GM12878 (cell line): Measurements from ENCODE around the gene DDX31. TPM values are rescaled to one million over a fixed set of nuclear protein-coding genes. Genes with fewer than 3 reads are reported as not detected.

Source experiments
- ATAC-seq: fragments of 200-7000 bp; cut with Tn5 transposase; 3 replicates; pipeline ENCODE4 v1.9.1; 2020; ENCODE audit warnings: mild to moderate bottlenecking, moderate library complexity
- BruUV-seq: library from RNA; stranded (reverse); fragments of 400-500 nt; replicated peaks from 2 replicates; lab custom pipeline; 2021; lab: Mats Ljungman, UMichigan
- CTCF ChIA-PET: fragments of 300-600 bp; sonication (Branson Sonifier 250); formaldehyde crosslinking; extraction: SDS; loops from one replicate; lab custom pipeline; 2021; ENCODE audit warnings: inconsistent platforms; lab: Yijun Ruan, JAX
- POLR2A ChIA-PET: fragments of 350-600 bp; formaldehyde crosslinking; extraction: SDS; loops from one replicate; lab custom pipeline; 2021; ENCODE audit warnings: inconsistent platforms; lab: Charles Lee
- RAD21 ChIA-PET: fragments of 300-600 bp; sonication (Branson Sonifier 250); formaldehyde crosslinking; loops from one replicate; lab custom pipeline; 2023; ENCODE audit warnings: antibody characterized with exemption; ENCODE audit not compliant: unreplicated experiment; lab: Charles Lee
- SMC1A ChIA-PET: fragments of 300-600 bp; sonication (Branson Sonifier 250); formaldehyde crosslinking; loops from one replicate; lab custom pipeline; 2023; ENCODE audit not compliant: unreplicated experiment, uncharacterized antibody; lab: Charles Lee
- DNase-seq: peaks from one replicate; pipeline ENCODE4 v3.0.0-alpha.2; 2011; ENCODE audit warnings: low read depth, low spot score
- FAIRE-seq: peaks from 3 replicates; lab custom pipeline; 2011; peaks lifted over from hg19 to GRCh38; lab: Jason Lieb, UNC
- H2AFZ ChIP-seq: 2 replicates; pipeline ENCODE4 v1.6.0; 2011; ENCODE audit warnings: low read depth, low read length, control low read depth; ENCODE audit not compliant: control insufficient read depth
- H3K27ac ChIP-seq: 2 replicates; pipeline ENCODE4 v1.5.1; 2011; ENCODE audit warnings: control low read depth; ENCODE audit not compliant: control insufficient read depth, insufficient read depth
- H3K27me3 ChIP-seq, 2 experiments: replicated peaks in 1 of 2; 2 replicates each; pipeline versions ENCODE4 v1.6.0 to v1.6.1; 2011; ENCODE audit warnings: low read length in 1 of 2; ENCODE audit not compliant: control insufficient read depth in 2 of 2, insufficient read depth in 2 of 2
- H3K36me3 ChIP-seq, 2 experiments: 2 replicates each; pipeline ENCODE4 v1.5.1; 2011; ENCODE audit warnings: low read length in 1 of 2; ENCODE audit not compliant: control insufficient read depth in 2 of 2, insufficient read depth in 2 of 2
- H3K4me1 ChIP-seq: 2 replicates; pipeline ENCODE4 v1.6.1; 2011; ENCODE audit warnings: mild to moderate bottlenecking, low read length, moderate library complexity, mixed read lengths; ENCODE audit not compliant: control insufficient read depth, insufficient read depth
- H3K4me2 ChIP-seq: 2 replicates; pipeline ENCODE4 v1.6.0; 2011; ENCODE audit warnings: control low read depth; ENCODE audit not compliant: control insufficient read depth, insufficient read depth
- H3K4me3 ChIP-seq: fragments of 200-600 bp; sonication (generic); 2 replicates; pipeline ENCODE4 v1.5.1; 2016
- H3K79me2 ChIP-seq: 2 replicates; pipeline ENCODE4 v1.6.0; 2011; ENCODE audit warnings: low read length; ENCODE audit not compliant: control insufficient read depth, insufficient read depth
- H3K9ac ChIP-seq: 2 replicates; pipeline ENCODE4 v1.8.0; 2011; ENCODE audit warnings: low read length, control low read depth, mixed read lengths; ENCODE audit not compliant: control insufficient read depth, insufficient read depth
- H3K9me3 ChIP-seq: replicated peaks from 3 replicates; pipeline ENCODE4 v1.5.1; 2011; ENCODE audit warnings: mild to moderate bottlenecking, low read length; ENCODE audit not compliant: control insufficient read depth, insufficient read depth
- H4K20me1 ChIP-seq: 2 replicates; pipeline ENCODE4 v1.6.0; 2011; ENCODE audit not compliant: control insufficient read depth, insufficient read depth
- CHD2 ChIP-seq: IDR thresholded peaks from 2 replicates; pipeline ENCODE4 v1.6.1; 2011; ENCODE audit warnings: low read depth, low read length, improper control_type of control experiment, borderline replicate concordance
- EGR1 ChIP-seq, 2 experiments: IDR thresholded peaks; 1 replicate in 1 of 2; 2 replicates in 1 of 2; pipeline ENCODE4 v1.6.1; 2011 to 2012; ENCODE audit warnings: low read depth in 2 of 2, low read length in 2 of 2, borderline replicate concordance in 1 of 2, mild to moderate bottlenecking in 1 of 2, moderate library complexity in 1 of 2
- EP300 ChIP-seq, 2 experiments: fragments of 150-350 bp in 1 of 2; IDR thresholded peaks; 2 replicates each; pipeline ENCODE4 v1.6.1; 2011 to 2012; ENCODE audit warnings: low read depth in 2 of 2, low read length in 2 of 2, borderline replicate concordance in 1 of 2, improper control_type of control experiment in 1 of 2, inconsistent platforms in 1 of 2; ENCODE audit not compliant: control insufficient read depth in 1 of 2
- EZH2 ChIP-seq: IDR thresholded peaks from 2 replicates; pipeline ENCODE4 v1.6.1; 2012; ENCODE audit warnings: low read depth, mild to moderate bottlenecking, control low read depth, inconsistent platforms, low read length, borderline replicate concordance; ENCODE audit not compliant: control insufficient read depth
- FOXM1 ChIP-seq: IDR thresholded peaks from 2 replicates; pipeline ENCODE4 v1.6.1; 2012; ENCODE audit warnings: low read depth, mild to moderate bottlenecking, inconsistent platforms, low read length, moderate library complexity
- MTA2 ChIP-seq: fragments of 450-650 bp; IDR thresholded peaks from 2 replicates; pipeline ENCODE4 v1.6.1; 2016; ENCODE audit warnings: low read depth, mild to moderate bottlenecking, moderate library complexity
- MTA3 ChIP-seq: IDR thresholded peaks from 2 replicates; pipeline ENCODE4 v1.6.1; 2012; ENCODE audit warnings: low read length, inconsistent platforms, borderline replicate concordance
- MXI1 ChIP-seq: fragments of 150-350 bp; IDR thresholded peaks from 2 replicates; pipeline ENCODE4 v1.6.1; 2011; ENCODE audit warnings: low read depth, mild to moderate bottlenecking, inconsistent platforms, low read length, improper control_type of control experiment
- NR2C1 ChIP-seq: fragments of 450-650 bp; IDR thresholded peaks from 2 replicates; pipeline ENCODE4 v1.6.1; 2017; ENCODE audit warnings: antibody characterized with exemption, mild to moderate bottlenecking, moderate library complexity
- NRF1 ChIP-seq: conservative IDR thresholded peaks from 2 replicates; pipeline ENCODE4 v1.6.1; 2011; ENCODE audit warnings: mild to moderate bottlenecking, low read depth, low read length, improper control_type of control experiment
- RELA ChIP-seq: fragments of 450-650 bp; IDR thresholded peaks from 2 replicates; pipeline ENCODE4 v1.8.0; 2014; ENCODE audit warnings: borderline replicate concordance; ENCODE audit not compliant: partially characterized antibody
- SREBF2 ChIP-seq: IDR thresholded peaks from 2 replicates; pipeline ENCODE4 v1.6.1; 2012; ENCODE audit warnings: mild to moderate bottlenecking, low read length
- SRF ChIP-seq, 2 experiments: IDR thresholded peaks; 2 replicates each; pipeline ENCODE4 v1.6.1; 2011; ENCODE audit warnings: low read depth in 2 of 2, low read length in 2 of 2, mild to moderate bottlenecking in 1 of 2, moderate library complexity in 1 of 2
- WGBS: methylation state at CpG from one replicate; pipeline ENCODE4 v1.1.6; 2016; ENCODE audit warnings: low lambda C conversion rate; ENCODE audit not compliant: insufficient replicate concordance, insufficient coverage; ENCODE audit errors: missing lambda C conversion rate; 5-methylcytosine and 5-hydroxymethylcytosine counted together
- in situ Hi-C: fragments of 300-500 bp; cut with MboI; formaldehyde crosslinking; loops from 9 replicates; pipeline ENCODE4 v1.14.3; 2018; ENCODE audit warnings: mixed read lengths
- intact Hi-C: fragments of 100-400 bp; cut with micrococcal nuclease; formaldehyde crosslinking; loops from one replicate; pipeline ENCODE4 v1.14.2; 2022; ENCODE audit not compliant: unreplicated experiment
- polyA plus RNA-seq, 11 experiments: library from polyadenylated mRNA; depleted of rRNA in 4 of 11; unstranded in 6 of 11; stranded (reverse) in 5 of 11; fragments of >200 nt; fragmentation: Nextera tagmentation in 4 of 11; fragmentation: Illumina TruSeq in 1 of 11; extraction: Ambion mirVana in 4 of 11; extraction: Trizol in 1 of 11; gene quantifications; 1 replicate in 1 of 11; 2 replicates in 10 of 11; pipeline versions ENCODE4 v1.2.1 to v1.2.3, GENCODE V29; 2011 to 2016; ENCODE audit warnings: inconsistent platforms in 2 of 11, missing spikeins in 2 of 11, low read depth in 1 of 11
- total RNA-seq, 4 experiments: library from RNA; depleted of rRNA in 3 of 4; stranded (reverse); fragments of >200 nt in 3 of 4; fragmentation: Illumina TruSeq in 1 of 4; extraction: Trizol in 1 of 4; gene quantifications; 2 replicates each; pipeline versions ENCODE4 v1.2.1 to v1.2.3, GENCODE V29; 2013 to 2021
- TF ChIP-seq, protein P1 (sequence below): fragments of 450-650 bp; IDR thresholded peaks from 2 replicates; pipeline ENCODE4 v1.6.1; 2017; ENCODE audit warnings: mild to moderate bottlenecking, moderate library complexity
- TF ChIP-seq, protein P2 (sequence below): IDR thresholded peaks from 2 replicates; pipeline ENCODE4 v1.6.1; 2012; ENCODE audit warnings: low read depth, low read length, improper control_type of control experiment
- TF ChIP-seq, protein P3 (sequence below): IDR thresholded peaks from 2 replicates; pipeline ENCODE4 v1.6.1; 2011; ENCODE audit warnings: mild to moderate bottlenecking, low read depth, low read length, moderate library complexity; ENCODE audit not compliant: insufficient replicate concordance

Gene DDX31
- total and polyA plus RNA-seq, 10 of the 15 experiments (the other 5 are each of a cell fraction or from before 2014, with no cell fraction given): 12.1 to 30.8 (median 20.8) TPM

DNA sequence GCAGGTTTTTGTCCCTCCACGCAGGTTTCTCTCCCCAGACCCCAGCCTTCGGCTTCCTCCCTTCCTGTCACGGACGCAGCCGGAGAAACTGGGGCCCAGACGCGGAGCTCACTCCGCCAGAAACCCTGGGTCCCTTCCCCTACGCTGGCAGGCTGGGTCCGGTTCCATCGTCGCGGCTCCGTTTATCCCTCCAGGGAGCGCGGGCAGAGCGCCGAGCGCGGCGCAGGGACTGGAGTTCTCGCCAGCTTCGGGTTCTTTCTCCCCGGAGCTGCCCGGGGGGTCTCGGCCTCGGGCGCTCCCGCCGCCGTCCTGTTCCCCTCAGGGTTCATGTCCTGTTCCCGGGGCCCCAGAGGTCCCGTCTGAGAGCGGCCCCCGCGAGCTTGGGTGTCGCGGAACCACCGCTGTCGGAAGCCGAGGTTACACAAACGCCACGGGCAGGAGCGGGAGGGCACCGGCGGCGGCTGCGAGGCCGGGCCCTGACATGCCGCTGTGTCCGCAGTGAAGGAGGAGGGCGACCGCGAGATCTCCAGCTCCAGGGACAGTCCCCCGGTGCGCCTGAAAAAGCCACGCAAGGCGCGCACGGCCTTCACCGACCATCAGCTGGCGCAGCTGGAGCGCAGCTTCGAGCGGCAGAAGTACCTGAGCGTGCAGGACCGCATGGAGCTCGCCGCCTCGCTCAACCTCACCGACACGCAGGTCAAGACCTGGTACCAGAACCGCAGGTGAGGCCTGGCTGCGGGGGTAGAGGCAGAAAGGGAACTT lies 82.8 kb downstream of the DDX31 start:
- ChIA-PET POLR2A (no interaction called here), CTCF (no interaction called here), RAD21 (no interaction called here), SMC1A (no interaction called here)
- H3K27me3 ChIP-seq: peaks cover 25% of the 10 kb centered on the region in 2 experiments
- in situ Hi-C loops (no loop called here), intact Hi-C loops (no loop called here)
- no peak overlapping the region for H3K27ac ChIP-seq
- BruUV-seq: no TSS peak
- H3K36me3 ChIP-seq: no peaks in the 10 kb centered on the region
- 34% methylated on average over 62 of the region's 74 CpGs for WGBS
- H3K79me2 ChIP-seq: no peaks in the 10 kb centered on the region
- no peak for FAIRE-seq
- DNase-seq: no peak
- H4K20me1 ChIP-seq: peaks cover 5% of the 10 kb centered on the region
- no peak overlapping the region for H3K9ac ChIP-seq
- H3K4me3 ChIP-seq: no peak overlapping the region
- ATAC-seq: no peak
- no peak overlapping the region for H3K4me2 ChIP-seq
- no peaks in the 10 kb centered on the region for H3K9me3 ChIP-seq
- H2AFZ ChIP-seq: no peak overlapping the region
- no peaks in the 10 kb centered on the region for H3K4me1 ChIP-seq
- TF ChIP-seq FOXM1 (no peak), EGR1 (IDR thresholded peaks at IDR 0.05; ENCODE audit: borderline replicate concordance in 1 of 2, low read depth in 2 of 2, low read length in 2 of 2) (no peak), RELA (no peak), EZH2 (no peak), EP300 (IDR thresholded peaks at IDR 0.05; ENCODE audit: borderline replicate concordance in 1 of 2, control insufficient read depth in 1 of 2, low read depth in 2 of 2, low read length in 2 of 2) (no peak), MTA3 (no peak), NRF1 (no peak), CHD2 (no peak), MTA2 (no peak), SREBF2 (no peak), NR2C1 (no peak), MXI1 (no peak), SRF (IDR thresholded peaks at IDR 0.05; ENCODE audit: low read depth in 2 of 2, low read length in 2 of 2) (no peak)
- TF ChIP-seq, protein P1, sequence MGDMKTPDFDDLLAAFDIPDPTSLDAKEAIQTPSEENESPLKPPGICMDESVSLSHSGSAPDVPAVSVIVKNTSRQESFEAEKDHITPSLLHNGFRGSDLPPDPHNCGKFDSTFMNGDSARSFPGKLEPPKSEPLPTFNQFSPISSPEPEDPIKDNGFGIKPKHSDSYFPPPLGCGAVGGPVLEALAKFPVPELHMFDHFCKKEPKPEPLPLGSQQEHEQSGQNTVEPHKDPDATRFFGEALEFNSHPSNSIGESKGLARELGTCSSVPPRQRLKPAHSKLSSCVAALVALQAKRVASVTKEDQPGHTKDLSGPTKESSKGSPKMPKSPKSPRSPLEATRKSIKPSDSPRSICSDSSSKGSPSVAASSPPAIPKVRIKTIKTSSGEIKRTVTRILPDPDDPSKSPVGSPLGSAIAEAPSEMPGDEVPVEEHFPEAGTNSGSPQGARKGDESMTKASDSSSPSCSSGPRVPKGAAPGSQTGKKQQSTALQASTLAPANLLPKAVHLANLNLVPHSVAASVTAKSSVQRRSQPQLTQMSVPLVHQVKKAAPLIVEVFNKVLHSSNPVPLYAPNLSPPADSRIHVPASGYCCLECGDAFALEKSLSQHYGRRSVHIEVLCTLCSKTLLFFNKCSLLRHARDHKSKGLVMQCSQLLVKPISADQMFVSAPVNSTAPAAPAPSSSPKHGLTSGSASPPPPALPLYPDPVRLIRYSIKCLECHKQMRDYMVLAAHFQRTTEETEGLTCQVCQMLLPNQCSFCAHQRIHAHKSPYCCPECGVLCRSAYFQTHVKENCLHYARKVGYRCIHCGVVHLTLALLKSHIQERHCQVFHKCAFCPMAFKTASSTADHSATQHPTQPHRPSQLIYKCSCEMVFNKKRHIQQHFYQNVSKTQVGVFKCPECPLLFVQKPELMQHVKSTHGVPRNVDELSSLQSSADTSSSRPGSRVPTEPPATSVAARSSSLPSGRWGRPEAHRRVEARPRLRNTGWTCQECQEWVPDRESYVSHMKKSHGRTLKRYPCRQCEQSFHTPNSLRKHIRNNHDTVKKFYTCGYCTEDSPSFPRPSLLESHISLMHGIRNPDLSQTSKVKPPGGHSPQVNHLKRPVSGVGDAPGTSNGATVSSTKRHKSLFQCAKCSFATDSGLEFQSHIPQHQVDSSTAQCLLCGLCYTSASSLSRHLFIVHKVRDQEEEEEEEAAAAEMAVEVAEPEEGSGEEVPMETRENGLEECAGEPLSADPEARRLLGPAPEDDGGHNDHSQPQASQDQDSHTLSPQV: no peak
- TF ChIP-seq, protein P2, sequence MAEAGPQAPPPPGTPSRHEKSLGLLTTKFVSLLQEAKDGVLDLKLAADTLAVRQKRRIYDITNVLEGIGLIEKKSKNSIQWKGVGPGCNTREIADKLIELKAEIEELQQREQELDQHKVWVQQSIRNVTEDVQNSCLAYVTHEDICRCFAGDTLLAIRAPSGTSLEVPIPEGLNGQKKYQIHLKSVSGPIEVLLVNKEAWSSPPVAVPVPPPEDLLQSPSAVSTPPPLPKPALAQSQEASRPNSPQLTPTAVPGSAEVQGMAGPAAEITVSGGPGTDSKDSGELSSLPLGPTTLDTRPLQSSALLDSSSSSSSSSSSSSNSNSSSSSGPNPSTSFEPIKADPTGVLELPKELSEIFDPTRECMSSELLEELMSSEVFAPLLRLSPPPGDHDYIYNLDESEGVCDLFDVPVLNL: no peak
- TF ChIP-seq, protein P3, sequence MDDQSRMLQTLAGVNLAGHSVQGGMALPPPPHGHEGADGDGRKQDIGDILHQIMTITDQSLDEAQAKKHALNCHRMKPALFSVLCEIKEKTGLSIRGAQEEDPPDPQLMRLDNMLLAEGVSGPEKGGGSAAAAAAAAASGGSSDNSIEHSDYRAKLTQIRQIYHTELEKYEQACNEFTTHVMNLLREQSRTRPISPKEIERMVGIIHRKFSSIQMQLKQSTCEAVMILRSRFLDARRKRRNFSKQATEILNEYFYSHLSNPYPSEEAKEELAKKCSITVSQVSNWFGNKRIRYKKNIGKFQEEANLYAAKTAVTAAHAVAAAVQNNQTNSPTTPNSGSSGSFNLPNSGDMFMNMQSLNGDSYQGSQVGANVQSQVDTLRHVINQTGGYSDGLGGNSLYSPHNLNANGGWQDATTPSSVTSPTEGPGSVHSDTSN: no peak
